Measurements from ENCODE around the gene DLG2.

DNA sequence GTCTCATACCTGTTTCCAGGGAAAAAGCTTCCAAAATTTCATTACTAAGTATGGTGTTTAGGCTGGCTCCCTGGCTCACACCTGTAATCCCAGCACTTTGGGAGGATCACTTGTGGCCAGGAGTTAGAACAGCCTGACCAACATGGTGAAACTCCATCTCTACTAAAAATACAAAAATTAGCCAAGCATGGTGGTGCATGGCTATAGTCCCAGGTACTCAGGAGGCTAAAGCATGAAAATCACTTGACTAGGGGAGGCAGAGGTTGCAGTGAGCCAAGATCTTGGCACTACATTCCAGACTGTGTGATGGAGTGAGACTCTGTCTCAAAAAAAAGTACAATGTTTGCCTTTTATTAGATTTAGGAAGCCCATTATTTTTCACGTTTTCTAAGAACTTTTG is 2009.5 kb downstream of the DLG2 start:
- TF ChIP-seq POLR2AphosphoS5 (IDR thresholded peaks at IDR 0.05; ENCODE audit: low read depth, low read length) (no peak), SPI1 (IDR thresholded peaks at IDR 0.05; ENCODE audit: low read depth, low read length) (no peak), TAF1 (IDR thresholded peaks at IDR 0.05; ENCODE audit: low read depth, low read length) (no peak), POLR2A (IDR thresholded peaks at IDR 0.05; ENCODE audit: low read depth, low read length) (no peak), PAX5 (IDR thresholded peaks at IDR 0.05; ENCODE audit: insufficient read depth, low read length, severe bottlenecking) (no peak), POU2F2 (IDR thresholded peaks at IDR 0.05; ENCODE audit: low read depth, low read length) (no peak)

All from GM12891 (cell line).